RWPE2 (cell line): ENCODE data around the gene CLEC1B.

Experiments
- ATAC-seq: fragments of 200-7000 bp; cut with Tn5 transposase; 3 replicates; pipeline ENCODE4 v1.9.1; 2021; ENCODE audit warnings: low read depth
- DNase-seq: peaks from one replicate; pipeline ENCODE4 v3.0.0-alpha.2; 2020; ENCODE audit warnings: low spot score
- H3K27ac ChIP-seq: fragments of 450-650 bp; 2 replicates; pipeline ENCODE4 v1.5.1; 2017; ENCODE audit warnings: mild to moderate bottlenecking; ENCODE audit not compliant: poor library complexity, severe bottlenecking
- H3K27me3 ChIP-seq: fragments of 250-450 bp; sonication (Bioruptor Pico); 2 replicates; pipeline ENCODE4 v1.5.1; 2021; ENCODE audit warnings: mild to moderate bottlenecking, moderate library complexity; ENCODE audit not compliant: insufficient read depth, poor library complexity, severe bottlenecking
- H3K36me3 ChIP-seq: fragments of 250-450 bp; sonication (Bioruptor Pico); 2 replicates; pipeline ENCODE4 v1.5.1; 2020; ENCODE audit warnings: low read depth, mild to moderate bottlenecking, moderate library complexity
- H3K4me1 ChIP-seq: fragments of 250-450 bp; sonication (Bioruptor Pico); 2 replicates; pipeline ENCODE4 v1.5.1; 2021; ENCODE audit warnings: mild to moderate bottlenecking, moderate library complexity; ENCODE audit not compliant: insufficient read depth, poor library complexity, severe bottlenecking
- H3K4me3 ChIP-seq: fragments of 250-450 bp; sonication (Bioruptor Pico); 2 replicates; pipeline ENCODE4 v1.5.1; 2021; ENCODE audit warnings: mild to moderate bottlenecking, moderate library complexity; ENCODE audit not compliant: severe bottlenecking
- H3K9me3 ChIP-seq: fragments of 250-450 bp; sonication (Bioruptor Pico); 2 replicates; pipeline ENCODE4 v1.5.1; 2021; ENCODE audit warnings: mild to moderate bottlenecking, moderate library complexity; ENCODE audit not compliant: severe bottlenecking
- TF ChIP-seq, protein P1 (sequence below): fragments of 450-650 bp; IDR thresholded peaks from one replicate; pipeline ENCODE4 v1.5.1; 2017; ENCODE audit warnings: mild to moderate bottlenecking, moderate library complexity; ENCODE audit not compliant: poor library complexity, severe bottlenecking

The CLEC1B gene

DNA sequence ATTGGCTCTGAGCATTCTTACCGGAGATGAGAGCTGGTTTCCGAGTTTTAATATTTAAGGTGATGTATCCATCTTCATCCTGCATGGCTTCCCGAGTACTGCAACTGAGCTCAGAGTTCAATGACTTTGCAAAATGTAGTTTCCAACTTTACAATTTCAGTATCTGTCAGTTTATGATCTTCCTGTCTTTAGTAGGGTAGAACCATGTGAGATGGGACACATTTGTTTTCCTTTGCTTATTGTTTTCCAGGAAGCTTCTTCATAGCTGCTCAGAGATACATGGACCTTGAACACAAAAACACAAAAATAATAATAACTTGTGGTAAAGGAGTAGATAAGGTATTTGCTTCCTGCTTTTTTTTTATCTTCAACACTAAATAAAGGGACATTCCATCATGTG lies at the start of gene CLEC1B:
Gene CLEC1B, minus strand, starts transcription at position 106 of the 400 bp plus-strand sequence. Its CDS starts 21 bp downstream, at position 85.
- Histone ChIP-seq H3K4me3 (no peak within 1 kb of the TSS), H3K36me3 (no peaks in the 10 kb centered on the region), H3K9me3 (no peaks in the 10 kb centered on the region), H3K27me3 (no peaks in the 10 kb centered on the region), H3K27ac (no peak within 1 kb of the TSS), H3K4me1 (no peaks in the 10 kb centered on the region)
- no peak for ATAC-seq
- DNase-seq: no peak
- TF ChIP-seq, protein P1, sequence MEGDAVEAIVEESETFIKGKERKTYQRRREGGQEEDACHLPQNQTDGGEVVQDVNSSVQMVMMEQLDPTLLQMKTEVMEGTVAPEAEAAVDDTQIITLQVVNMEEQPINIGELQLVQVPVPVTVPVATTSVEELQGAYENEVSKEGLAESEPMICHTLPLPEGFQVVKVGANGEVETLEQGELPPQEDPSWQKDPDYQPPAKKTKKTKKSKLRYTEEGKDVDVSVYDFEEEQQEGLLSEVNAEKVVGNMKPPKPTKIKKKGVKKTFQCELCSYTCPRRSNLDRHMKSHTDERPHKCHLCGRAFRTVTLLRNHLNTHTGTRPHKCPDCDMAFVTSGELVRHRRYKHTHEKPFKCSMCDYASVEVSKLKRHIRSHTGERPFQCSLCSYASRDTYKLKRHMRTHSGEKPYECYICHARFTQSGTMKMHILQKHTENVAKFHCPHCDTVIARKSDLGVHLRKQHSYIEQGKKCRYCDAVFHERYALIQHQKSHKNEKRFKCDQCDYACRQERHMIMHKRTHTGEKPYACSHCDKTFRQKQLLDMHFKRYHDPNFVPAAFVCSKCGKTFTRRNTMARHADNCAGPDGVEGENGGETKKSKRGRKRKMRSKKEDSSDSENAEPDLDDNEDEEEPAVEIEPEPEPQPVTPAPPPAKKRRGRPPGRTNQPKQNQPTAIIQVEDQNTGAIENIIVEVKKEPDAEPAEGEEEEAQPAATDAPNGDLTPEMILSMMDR: no peak

DNA sequence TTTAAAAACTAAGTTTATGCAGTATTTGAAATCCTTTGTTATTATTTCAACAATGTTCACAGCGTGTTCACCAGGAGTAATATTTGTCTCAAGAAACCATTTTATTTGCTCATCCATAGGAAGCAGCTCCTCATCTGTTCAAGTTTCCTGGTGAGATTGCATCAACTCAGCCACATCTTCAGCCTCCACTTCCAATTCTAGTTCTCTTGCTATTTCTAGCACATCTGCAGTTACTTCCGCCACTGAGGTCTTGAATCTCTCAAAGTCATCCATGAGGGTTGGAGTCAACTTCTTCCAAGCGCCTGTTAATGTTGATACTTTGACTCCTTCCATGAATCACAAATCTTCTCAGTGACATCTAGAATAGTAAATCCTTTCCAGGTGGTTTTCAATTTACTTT lies 49.6 kb upstream of the CLEC1B start:
- DNase-seq: no peak
- TF ChIP-seq, protein P1: no peak
- H3K27ac ChIP-seq: no peak overlapping the region

DNA sequence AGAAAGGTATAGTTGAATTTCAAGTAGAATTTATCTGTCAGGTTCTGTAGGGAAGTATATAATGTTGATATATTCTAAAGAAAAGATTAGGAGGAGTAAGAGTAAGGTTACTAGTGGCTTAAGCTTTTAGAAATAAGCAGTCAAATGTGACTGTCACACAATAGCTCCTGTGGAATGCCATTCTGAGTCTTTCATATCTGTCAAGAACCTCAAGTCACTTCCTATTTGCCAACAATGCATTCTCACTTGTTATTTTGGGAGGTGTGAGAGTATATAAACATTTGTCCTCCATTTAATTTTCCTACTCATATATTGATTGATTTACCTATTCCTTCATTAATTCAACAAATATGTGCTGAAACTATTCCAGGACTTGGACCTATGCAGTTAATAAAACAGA lies 43.2 kb upstream of the CLEC1B start:
- TF ChIP-seq, protein P1: no peak
- no peak for DNase-seq
- H3K27ac ChIP-seq: no peak overlapping the region
- H3K4me3 ChIP-seq: no peak overlapping the region
- no peak for ATAC-seq
- H3K9me3 ChIP-seq: no peaks in the 10 kb centered on the region
- H3K36me3 ChIP-seq: no peaks in the 10 kb centered on the region
- no peaks in the 10 kb centered on the region for H3K27me3 ChIP-seq
- no peaks in the 10 kb centered on the region for H3K4me1 ChIP-seq

More for the DNA sequence above, 49.6 kb upstream of the CLEC1B start:
- no peak for ATAC-seq
- Histone ChIP-seq H3K9me3 (no peaks in the 10 kb centered on the region), H3K27me3 (no peaks in the 10 kb centered on the region), H3K4me3 (no peak overlapping the region), H3K4me1 (no peaks in the 10 kb centered on the region), H3K36me3 (no peaks in the 10 kb centered on the region)

DNA sequence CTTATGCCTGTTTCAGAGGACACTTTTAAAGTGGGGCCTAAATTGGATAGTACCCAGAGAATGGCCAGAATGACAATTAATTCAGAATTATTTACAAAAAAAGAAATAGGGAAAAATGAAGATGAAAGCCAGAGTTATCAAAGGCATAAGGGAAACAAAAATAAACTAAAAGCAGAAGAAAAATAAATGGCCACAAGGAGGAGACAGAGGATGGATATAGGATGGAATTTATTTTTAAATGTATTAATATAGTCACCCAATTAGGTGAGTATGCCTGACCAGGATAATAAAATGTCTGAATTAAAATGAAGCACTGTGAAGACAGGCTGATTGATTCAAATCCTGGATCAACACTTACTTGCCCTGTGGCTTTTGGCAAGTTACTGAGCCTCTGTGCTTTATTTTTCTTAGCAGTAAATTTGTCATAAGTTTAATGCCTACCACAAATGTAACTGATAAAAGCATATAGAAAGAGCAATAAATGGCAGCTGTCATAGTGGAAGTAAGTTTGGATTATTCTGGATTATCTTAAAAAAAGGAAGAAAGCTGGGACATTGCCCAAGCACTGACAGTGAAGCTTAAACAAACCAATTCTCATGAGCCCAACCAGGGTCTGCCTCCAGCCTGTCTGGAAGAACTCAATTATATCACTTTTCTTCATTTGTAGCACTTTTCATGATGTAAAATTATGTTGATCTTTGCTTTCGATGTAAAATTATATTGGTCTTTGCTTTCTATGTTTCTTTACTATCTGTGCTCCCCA lies 35.0 kb upstream of the CLEC1B start:
- DNase-seq (no peak), ATAC-seq (no peak)
- TF ChIP-seq, protein P1: peak; percentile 62
- no peaks in the 10 kb centered on the region for H3K9me3 ChIP-seq
- no peaks in the 10 kb centered on the region for H3K36me3 ChIP-seq
- no peak overlapping the region for H3K4me3 ChIP-seq
- H3K27ac ChIP-seq: no peak overlapping the region
- H3K4me1 ChIP-seq: peaks cover 4% of the 10 kb centered on the region
- H3K27me3 ChIP-seq: no peaks in the 10 kb centered on the region

DNA sequence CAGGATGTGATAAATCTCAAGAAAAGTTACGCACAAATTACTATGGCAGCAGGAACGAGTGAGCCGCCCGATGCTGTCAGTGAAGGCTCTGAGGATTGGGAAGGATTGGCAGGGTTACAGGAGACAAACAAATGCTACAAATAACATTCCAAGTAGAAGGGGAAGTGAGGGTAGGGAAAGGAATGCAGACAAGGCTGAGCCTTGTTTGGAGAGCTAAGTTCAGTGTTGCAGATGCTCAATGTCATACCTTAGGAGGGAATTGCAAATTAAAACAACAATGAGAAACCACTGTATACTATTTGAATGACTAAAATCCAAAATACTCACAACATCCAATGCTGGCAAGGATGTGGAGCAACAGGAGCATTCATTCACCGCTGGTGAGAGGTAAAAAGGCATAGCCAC lies 32.9 kb upstream of the CLEC1B start:
- H3K36me3 ChIP-seq: no peaks in the 10 kb centered on the region
- ATAC-seq (peak; percentile 79), DNase-seq (no peak)
- peak overlapping the region; percentile 66 for H3K27ac ChIP-seq
- no peaks in the 10 kb centered on the region for H3K27me3 ChIP-seq
- H3K4me3 ChIP-seq: no peak overlapping the region
- peaks cover 4% of the 10 kb centered on the region for H3K4me1 ChIP-seq
- H3K9me3 ChIP-seq: no peaks in the 10 kb centered on the region
- TF ChIP-seq, protein P1: no peak
